ENCODE data around the gene AMH. TPM values are rescaled to one million over a fixed set of nuclear protein-coding genes. Genes with fewer than 3 reads are reported as not detected.

The AMH gene
- total and polyA plus RNA-seq, 2 of the 4 experiments (the other 2 are of a cell fraction) = 0.86 TPM; not detected in 1

GRCh38 chr19:2248136-2249009 is 750 bp upstream of the AMH start:
- in situ Hi-C loops (cut with MboI; ENCODE audit: low sequenced_read_pairs) = no loop called here
- H3K4me2 ChIP-seq (ENCODE audit: low read depth, low read length) = no peak overlapping the region
- H3K23ac ChIP-seq (ENCODE audit: low read depth, low read length) = no peak overlapping the region
- TF ChIP-seq BHLHE40 (IDR thresholded peaks at IDR 0.05; ENCODE audit: low read depth, low read length) = no peak
- TF ChIP-seq, protein P1, sequence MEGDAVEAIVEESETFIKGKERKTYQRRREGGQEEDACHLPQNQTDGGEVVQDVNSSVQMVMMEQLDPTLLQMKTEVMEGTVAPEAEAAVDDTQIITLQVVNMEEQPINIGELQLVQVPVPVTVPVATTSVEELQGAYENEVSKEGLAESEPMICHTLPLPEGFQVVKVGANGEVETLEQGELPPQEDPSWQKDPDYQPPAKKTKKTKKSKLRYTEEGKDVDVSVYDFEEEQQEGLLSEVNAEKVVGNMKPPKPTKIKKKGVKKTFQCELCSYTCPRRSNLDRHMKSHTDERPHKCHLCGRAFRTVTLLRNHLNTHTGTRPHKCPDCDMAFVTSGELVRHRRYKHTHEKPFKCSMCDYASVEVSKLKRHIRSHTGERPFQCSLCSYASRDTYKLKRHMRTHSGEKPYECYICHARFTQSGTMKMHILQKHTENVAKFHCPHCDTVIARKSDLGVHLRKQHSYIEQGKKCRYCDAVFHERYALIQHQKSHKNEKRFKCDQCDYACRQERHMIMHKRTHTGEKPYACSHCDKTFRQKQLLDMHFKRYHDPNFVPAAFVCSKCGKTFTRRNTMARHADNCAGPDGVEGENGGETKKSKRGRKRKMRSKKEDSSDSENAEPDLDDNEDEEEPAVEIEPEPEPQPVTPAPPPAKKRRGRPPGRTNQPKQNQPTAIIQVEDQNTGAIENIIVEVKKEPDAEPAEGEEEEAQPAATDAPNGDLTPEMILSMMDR (conservative IDR thresholded peaks at IDR 0.05; ENCODE audit: low read depth, low read length) = no peak
- no peak for TF ChIP-seq FOS (IDR thresholded peaks at IDR 0.05; ENCODE audit: low read depth, low read length)
- no peak for TF ChIP-seq SMC3 (IDR thresholded peaks at IDR 0.05; ENCODE audit: low read depth, low read length)
- TF ChIP-seq MXI1 (IDR thresholded peaks at IDR 0.05; ENCODE audit: borderline replicate concordance, low read depth, low read length) = no peak
- no peak for TF ChIP-seq RFX5 (IDR thresholded peaks at IDR 0.05; ENCODE audit: low read depth, low read length)
- no peak for TF ChIP-seq ELK1 (IDR thresholded peaks at IDR 0.05; ENCODE audit: borderline replicate concordance, low read depth, low read length)
- no peak for TF ChIP-seq MAZ (IDR thresholded peaks at IDR 0.05; ENCODE audit: borderline replicate concordance, low read depth, low read length)
- no peak for TF ChIP-seq CHD1 (IDR thresholded peaks at IDR 0.05; ENCODE audit: low read depth, low read length)
- no peak for TF ChIP-seq POLR2A (IDR thresholded peaks at IDR 0.05; ENCODE audit: low read depth, low read length)
- no peak for TF ChIP-seq NFE2L2 (IDR thresholded peaks at IDR 0.05; ENCODE audit: low read depth, low read length)
- no peak overlapping the region for H2AK5ac ChIP-seq (ENCODE audit: low read depth, low read length)
- H2BK5ac ChIP-seq (ENCODE audit: low read depth, low read length, poor library complexity, severe bottlenecking) = no peak overlapping the region
- peaks cover 29% of the 10 kb centered on the region for H3K27me3 ChIP-seq (ENCODE audit: control insufficient read depth, insufficient read depth, low read length)
- ChIA-PET POLR2A (ENCODE audit: unreplicated experiment) (no interaction called here), CTCF (no interaction called here)
- no peak overlapping the region for H3K4me3 ChIP-seq (ENCODE audit: insufficient read depth, low read depth, low read length)
- peaks cover 0 to 22% of the 10 kb centered on the region in 2 experiments; a peak in 1 of 4 replicates for H3K79me1 ChIP-seq (ENCODE audit: low read depth in 1 of 2, low read length in 2 of 2)
- no peak overlapping the region for H3K4ac ChIP-seq (ENCODE audit: low read depth, low read length)
- WGBS, 2 experiments (ENCODE audit: extremely low coverage in 2 of 2, insufficient read length in 1 of 2) = 95% methylated on average over 4 of the region's 21 CpGs; no CpG with 5 or more reads in 1 of the 2 experiments
- no peak overlapping the region for H3K9ac ChIP-seq (ENCODE audit: low read depth, low read length)
- peaks cover 55% of the 10 kb centered on the region for H4K20me1 ChIP-seq (ENCODE audit: insufficient read depth, low read length)
- no peak overlapping the region for H3K56ac ChIP-seq (ENCODE audit: extremely low read depth, insufficient read depth, low read length)
- DNase-seq = no peak
- H3K9me3 ChIP-seq (ENCODE audit: control insufficient read depth, insufficient read depth, low read length) = no peaks in the 10 kb centered on the region
- H2BK120ac ChIP-seq (ENCODE audit: low read depth, low read length) = no peak overlapping the region
- no peak overlapping the region for H2BK20ac ChIP-seq (ENCODE audit: low read depth, low read length)
- ATAC-seq (ENCODE audit: low read depth) = no peak
- no peak overlapping the region for H2AK9ac ChIP-seq (replicated peaks; ENCODE audit: low read depth, low read length, poor library complexity)
- H3K9me1 ChIP-seq (ENCODE audit: insufficient read depth, low read length) = no peaks in the 10 kb centered on the region
- BruUV-seq (replicated peaks) = TSS peak; percentile 92
- H3K4me1 ChIP-seq (ENCODE audit: control insufficient read depth, insufficient read depth, low read length) = peaks cover 4% of the 10 kb centered on the region; the same call in 1 of the 2 replicates
- intact Hi-C loops (cut with micrococcal nuclease) = no loop called here
- dilution Hi-C loops (cut with HindIII; ENCODE audit: low sequenced_read_pairs, unreplicated experiment) = no loop called here
- H4K91ac ChIP-seq (ENCODE audit: insufficient read depth, low read depth, low read length) = no peak overlapping the region
- no peak overlapping the region for H3K14ac ChIP-seq (replicated peaks; ENCODE audit: low read depth, low read length)
- H4K5ac ChIP-seq (ENCODE audit: low read depth, low read length) = no peak overlapping the region
- no peak overlapping the region for H2BK15ac ChIP-seq (ENCODE audit: low read depth, low read length)
- peaks cover 52% of the 10 kb centered on the region for H3K36me3 ChIP-seq (ENCODE audit: control insufficient read depth, insufficient read depth, low read length)
- H3K27ac ChIP-seq (ENCODE audit: insufficient read depth, low read length) = no peak overlapping the region
- H3K18ac ChIP-seq (ENCODE audit: low read depth, low read length) = no peak overlapping the region
- no peak overlapping the region for H4K8ac ChIP-seq (ENCODE audit: low read depth in 2 of 2, low read length in 2 of 2)
- no peak overlapping the region for H2AFZ ChIP-seq (replicated peaks; ENCODE audit: low read length, poor library complexity)

Data from IMR-90 (cell line).